DOHH2 (cell line): ENCODE measurements around the gene TAF12.
"Not testable (repeated sequence)": the region's sequence is repeated elsewhere in the genome, so short reads cannot be mapped to it uniquely, and the experiment has no call there.

Experiments
- H3F3A ChIP-seq: fragments of 200-600 bp; sonication (generic), shearing (Covaris generic); 2 replicates; pipeline ENCODE4 v1.6.0; 2016; ENCODE audit warnings: antibody characterized with exemption, mild to moderate bottlenecking; ENCODE audit not compliant: control insufficient read depth, insufficient read depth
- H3K27ac ChIP-seq: fragments of 200-600 bp; sonication (generic); 2 replicates; pipeline ENCODE4 v1.5.1; 2014; ENCODE audit warnings: low read depth, mild to moderate bottlenecking, low read length, moderate library complexity
- H3K27me3 ChIP-seq: fragments of 200-600 bp; sonication (generic); 2 replicates; pipeline ENCODE4 v1.6.1; 2014; ENCODE audit warnings: mild to moderate bottlenecking, low read length, mixed read lengths; ENCODE audit not compliant: control insufficient read depth
- H3K36me3 ChIP-seq: fragments of 200-600 bp; sonication (generic); 2 replicates; pipeline ENCODE4 v1.6.1; 2014; ENCODE audit warnings: mild to moderate bottlenecking, low read length, moderate library complexity, mixed read lengths; ENCODE audit not compliant: control insufficient read depth
- H3K4me1 ChIP-seq: fragments of 200-600 bp; sonication (generic); 2 replicates; pipeline ENCODE4 v1.6.1; 2014; ENCODE audit warnings: mild to moderate bottlenecking, low read length, mixed read lengths; ENCODE audit not compliant: control insufficient read depth
- H3K4me2 ChIP-seq: fragments of 200-600 bp; sonication (generic); 2 replicates; pipeline ENCODE4 v1.6.0; 2014; ENCODE audit warnings: mild to moderate bottlenecking, low read length, moderate library complexity
- H3K4me3 ChIP-seq: fragments of 200-600 bp; sonication (generic); 2 replicates; pipeline ENCODE4 v1.5.1; 2014; ENCODE audit warnings: mild to moderate bottlenecking, low read length, mixed read lengths
- H3K79me2 ChIP-seq: fragments of 200-600 bp; sonication (generic); 2 replicates; pipeline ENCODE4 v1.6.1; 2014; ENCODE audit warnings: mild to moderate bottlenecking, low read length, mixed read lengths; ENCODE audit not compliant: control insufficient read depth
- H3K9me2 ChIP-seq: fragments of 200-600 bp; sonication (generic); replicated peaks from 2 replicates; pipeline ENCODE4 v1.6.1; 2014; ENCODE audit warnings: mild to moderate bottlenecking, low read length, mixed read lengths; ENCODE audit not compliant: control insufficient read depth
- H3K9me3 ChIP-seq: fragments of 200-600 bp; sonication (generic); 2 replicates; pipeline ENCODE4 v1.6.1; 2014; ENCODE audit warnings: antibody characterized with exemption, low read length, mixed read lengths; ENCODE audit not compliant: control insufficient read depth, insufficient read depth
- H4K20me1 ChIP-seq: fragments of 200-600 bp; sonication (generic); 2 replicates; pipeline ENCODE4 v1.6.0; 2014; ENCODE audit warnings: low read depth, mild to moderate bottlenecking, antibody characterized with exemption, low read length, moderate library complexity; ENCODE audit not compliant: control insufficient read depth, insufficient read depth
- CTCF ChIP-seq: fragments of 200-600 bp; sonication (generic); IDR thresholded peaks from one replicate; pipeline ENCODE4 v1.5.1; 2014; ENCODE audit warnings: antibody characterized with exemption, mild to moderate bottlenecking, low read depth, low read length; ENCODE audit not compliant: poor library complexity, severe bottlenecking
- EZH2phosphoT487 ChIP-seq: fragments of 200-600 bp; sonication (generic); IDR thresholded peaks from 2 replicates; pipeline ENCODE4 v1.6.1; 2017; ENCODE audit warnings: borderline replicate concordance, mild to moderate bottlenecking, antibody characterized with exemption, low read length, moderate library complexity, mixed read lengths

TAF12 gene

GRCh38 chr1:28680151-28680550, 37.3 kb upstream of the TAF12 start:
- H3K27me3 ChIP-seq = no peaks in the 10 kb centered on the region
- peaks cover 17% of the 10 kb centered on the region for H3K36me3 ChIP-seq
- peaks cover 41% of the 10 kb centered on the region for H3K79me2 ChIP-seq
- no peaks in the 10 kb centered on the region for H3K4me1 ChIP-seq
- no peak overlapping the region for H3K4me2 ChIP-seq
- no peak overlapping the region for H3K4me3 ChIP-seq
- H3K9me3 ChIP-seq = no peaks in the 10 kb centered on the region
- no peaks in the 10 kb centered on the region for H4K20me1 ChIP-seq
- TF ChIP-seq EZH2phosphoT487 = no peak
- no peak for TF ChIP-seq CTCF
- H3K27ac ChIP-seq = no peak overlapping the region
- no peaks in the 10 kb centered on the region for H3F3A ChIP-seq
- no peaks in the 10 kb centered on the region for H3K9me2 ChIP-seq

GRCh38 chr1:28675924-28676257, 33.0 kb upstream of the TAF12 start:
- Histone ChIP-seq H3K27me3 (no peaks in the 10 kb centered on the region), H3K4me3 (no peak overlapping the region), H3F3A (no peaks in the 10 kb centered on the region), H3K4me1 (no peaks in the 10 kb centered on the region), H3K9me2 (no peaks in the 10 kb centered on the region), H3K9me3 (no peaks in the 10 kb centered on the region), H3K27ac (no peak overlapping the region), H3K79me2 (peaks cover 65% of the 10 kb centered on the region), H4K20me1 (no peaks in the 10 kb centered on the region), H3K36me3 (peaks cover under 1% of the 10 kb centered on the region; the same call in 1 of the 2 replicates), H3K4me2 (no peak overlapping the region)
- no peak for TF ChIP-seq CTCF
- TF ChIP-seq EZH2phosphoT487 = no peak

- not testable (repeated sequence) for H3K27me3 ChIP-seq, H3K4me1 ChIP-seq, H3K4me3 ChIP-seq, H3K36me3 ChIP-seq, H3K4me2 ChIP-seq, H3K27ac ChIP-seq, H4K20me1 ChIP-seq, H3K9me3 ChIP-seq, H3K9me2 ChIP-seq
- Histone ChIP-seq H3F3A (peaks cover 13% of the 10 kb centered on the region), H3K79me2 (peaks cover 70% of the 10 kb centered on the region)
Measured at GRCh38 chr1:28672971-28673370, 30.1 kb upstream of the TAF12 start.

- H3F3A ChIP-seq = peaks cover 14% of the 10 kb centered on the region
- H3K27me3 ChIP-seq = no peaks in the 10 kb centered on the region
- H3K4me1 ChIP-seq = peaks cover 16% of the 10 kb centered on the region
- TF ChIP-seq CTCF = no peak
- TF ChIP-seq EZH2phosphoT487 = no peak
- no peaks in the 10 kb centered on the region for H3K9me3 ChIP-seq
- H3K79me2 ChIP-seq = peaks cover 65% of the 10 kb centered on the region
- H3K36me3 ChIP-seq = peaks cover 7% of the 10 kb centered on the region
- no peak overlapping the region for H3K27ac ChIP-seq
- H3K4me3 ChIP-seq = no peak overlapping the region
- no peaks in the 10 kb centered on the region for H3K9me2 ChIP-seq
- no peaks in the 10 kb centered on the region for H4K20me1 ChIP-seq
- no peak overlapping the region for H3K4me2 ChIP-seq
Measured at GRCh38 chr1:28671254-28671780, 28.4 kb upstream of the TAF12 start.
